Measurements from ENCODE around the gene SMURF2.
"Not testable (repeated sequence)": the region's sequence is repeated elsewhere in the genome, so short reads cannot be mapped to it uniquely, and the experiment has no call there.

The SMURF2 gene

DNA sequence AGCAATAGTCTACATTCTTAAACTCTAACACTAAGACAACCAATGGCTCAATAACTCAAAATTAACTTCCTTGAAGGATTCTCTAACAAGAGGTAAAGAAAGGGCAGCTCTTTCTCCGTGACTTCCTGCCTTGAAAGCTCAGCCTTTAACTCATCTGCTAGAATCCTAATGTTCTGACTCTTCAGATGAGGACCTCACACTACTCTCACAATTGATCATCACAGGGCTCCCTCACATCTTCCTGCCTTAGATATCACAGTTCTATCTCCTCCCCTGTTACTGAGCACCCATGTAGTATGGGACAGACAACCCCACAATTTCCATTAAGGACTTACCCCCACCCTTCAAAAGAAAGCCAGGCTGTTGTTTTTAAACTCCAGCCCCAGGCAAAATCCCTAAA, 33.5 kb downstream of the SMURF2 start:
- DNase-seq = no peak

- DNase-seq = no peak
Observed at GRCh38 chr17:64627797-64628196, 34.3 kb downstream of the SMURF2 start.

DNA sequence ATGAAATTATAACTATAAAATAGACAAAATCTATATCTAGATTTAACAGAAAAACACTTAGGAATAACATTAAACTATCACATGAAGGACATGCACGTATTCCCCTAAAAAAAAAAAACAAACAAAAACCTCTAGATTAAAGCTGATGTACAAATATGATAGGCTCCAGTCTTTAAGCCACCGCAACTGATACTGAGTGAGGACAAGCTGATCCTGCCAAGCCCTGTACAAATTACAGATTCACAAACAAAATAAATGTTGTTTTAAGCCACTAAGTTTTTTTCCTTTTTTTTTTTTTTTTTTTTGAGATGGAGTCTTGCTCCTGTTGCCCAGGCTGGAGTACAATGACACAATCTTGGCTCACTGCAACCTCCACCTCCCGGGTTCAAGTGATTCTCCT, 35.3 kb downstream of the SMURF2 start:
- no peak for DNase-seq

GRCh38 chr17:64625541-64625940, 36.6 kb downstream of the SMURF2 start:
- no peak for DNase-seq

GRCh38 chr17:64622931-64623654, 39.0 kb downstream of the SMURF2 start:
- no peak for DNase-seq

GRCh38 chr17:64621772-64622171, 40.3 kb downstream of the SMURF2 start:
- no peak for DNase-seq

DNA sequence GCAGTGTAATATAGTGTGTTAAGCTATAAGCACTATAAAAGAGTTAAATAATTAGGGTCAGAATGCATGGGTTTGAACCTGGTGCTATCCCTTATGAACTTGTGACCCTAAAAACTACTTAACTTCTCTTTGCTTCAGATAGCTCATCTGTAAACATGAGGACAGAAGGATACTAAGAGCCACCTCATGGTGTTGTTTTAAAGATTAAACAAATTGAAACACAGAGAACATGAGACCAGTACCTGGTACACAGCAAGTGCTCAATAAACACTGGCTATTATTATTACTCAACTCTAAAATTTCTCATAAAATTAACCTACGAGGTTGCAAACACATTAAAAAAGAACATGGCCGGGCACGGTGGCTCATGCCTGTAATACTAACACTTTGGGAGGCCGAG, 43.3 kb downstream of the SMURF2 start:
- no peak for DNase-seq

- no peak for DNase-seq
Observed at GRCh38 chr17:64617125-64617780, 44.9 kb downstream of the SMURF2 start.

DNA sequence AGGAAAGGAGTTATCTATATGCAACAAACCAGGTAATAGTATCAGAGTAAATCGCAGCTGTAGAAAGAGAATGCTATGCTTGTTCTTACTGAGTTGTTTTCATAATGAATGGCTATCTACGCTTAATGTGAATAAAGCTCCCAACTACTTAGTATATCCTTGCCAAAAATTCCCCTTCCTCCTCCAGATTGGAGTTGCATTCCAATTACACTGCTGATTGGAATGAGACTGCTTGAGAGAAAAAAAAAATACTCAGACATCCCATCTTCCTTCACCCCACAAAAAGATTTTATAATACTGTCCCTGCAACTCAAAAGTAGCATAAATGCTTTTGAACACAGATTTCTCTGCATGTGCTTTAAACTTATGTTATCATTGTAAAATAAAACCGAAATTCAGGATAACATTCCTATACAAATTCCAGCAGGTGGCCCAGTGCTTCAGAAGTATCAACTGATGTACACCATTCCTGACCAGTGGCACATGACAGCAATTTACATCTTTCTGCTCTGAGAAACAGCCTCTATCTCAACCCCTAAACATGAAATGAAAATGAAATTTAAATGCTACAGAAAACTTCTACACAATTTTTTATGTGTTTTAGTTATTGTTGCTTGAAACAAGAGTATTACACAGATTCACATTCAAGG, 47.0 kb downstream of the SMURF2 start:
- DNase-seq = no peak

GRCh38 chr17:64614266-64615027, 47.7 kb downstream of the SMURF2 start:
- no peak for DNase-seq

GRCh38 chr17:64611369-64611768, 50.7 kb downstream of the SMURF2 start:
- no peak for DNase-seq

DNA sequence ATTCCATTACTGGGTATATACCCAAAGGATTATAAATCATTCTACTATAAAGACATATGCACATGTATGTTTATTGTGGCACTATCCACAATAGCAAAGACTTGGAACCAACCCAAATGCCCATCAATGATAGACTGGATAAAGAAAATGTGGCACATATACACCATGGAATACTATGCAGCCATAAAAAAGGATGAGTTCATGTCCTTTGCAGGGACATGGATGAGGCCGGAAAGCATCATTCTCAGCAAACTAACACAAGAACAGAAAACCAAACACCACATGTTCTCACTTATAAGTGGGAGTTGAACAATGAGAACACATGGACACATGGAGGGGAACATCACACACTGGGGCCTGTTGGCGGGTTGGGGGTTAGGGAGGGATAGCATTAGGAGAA, 51.9 kb downstream of the SMURF2 start:
- DNase-seq = not testable (repeated sequence)

GRCh38 chr17:64608571-64608981, 53.5 kb downstream of the SMURF2 start:
- DNase-seq = no peak

- DNase-seq = no peak
Observed at GRCh38 chr17:64607862-64608565, 54.1 kb downstream of the SMURF2 start.

DNA sequence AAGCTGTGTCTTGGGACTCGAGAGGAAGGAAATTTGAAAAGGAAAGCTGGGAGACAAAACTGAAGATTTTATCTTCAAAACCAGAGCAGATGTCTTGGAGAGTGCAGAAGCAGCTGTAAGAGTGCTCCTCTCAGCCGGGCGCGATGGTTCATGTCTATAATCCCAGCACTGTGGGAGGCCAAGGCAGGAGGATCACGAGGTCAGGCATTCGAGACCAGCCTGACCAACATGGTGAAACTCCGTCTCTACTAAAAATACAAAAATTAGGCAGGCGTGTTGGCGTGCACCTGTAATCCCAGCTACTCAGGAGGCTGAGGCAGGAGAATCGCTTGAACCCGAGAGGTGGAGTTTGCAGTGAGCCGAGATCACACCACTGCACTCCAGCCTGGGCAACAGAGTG, 57.6 kb downstream of the SMURF2 start:
- DNase-seq = not testable (repeated sequence)

GRCh38 chr17:64603987-64604386, 58.1 kb downstream of the SMURF2 start:
- DNase-seq = no peak

DNA sequence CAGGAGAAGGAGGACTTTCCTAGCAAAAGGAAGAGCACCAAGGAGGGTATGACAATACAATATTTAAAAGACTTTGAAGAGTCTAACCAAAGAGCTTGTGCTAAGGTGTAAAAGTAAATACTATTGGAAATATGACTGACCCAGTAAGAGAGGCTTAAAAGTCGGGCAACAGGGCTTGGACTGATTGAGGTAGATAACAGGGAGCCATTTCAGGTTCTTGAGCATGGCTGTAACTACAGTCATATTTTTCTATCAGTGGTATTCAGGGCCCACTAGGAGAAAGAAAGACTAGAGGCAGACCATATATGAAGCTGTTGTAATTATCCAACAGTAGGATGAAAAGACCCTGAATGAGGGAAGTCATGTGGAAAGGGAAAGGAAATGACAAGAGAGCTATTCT, 62.3 kb downstream of the SMURF2 start:
- no peak for DNase-seq

DNA sequence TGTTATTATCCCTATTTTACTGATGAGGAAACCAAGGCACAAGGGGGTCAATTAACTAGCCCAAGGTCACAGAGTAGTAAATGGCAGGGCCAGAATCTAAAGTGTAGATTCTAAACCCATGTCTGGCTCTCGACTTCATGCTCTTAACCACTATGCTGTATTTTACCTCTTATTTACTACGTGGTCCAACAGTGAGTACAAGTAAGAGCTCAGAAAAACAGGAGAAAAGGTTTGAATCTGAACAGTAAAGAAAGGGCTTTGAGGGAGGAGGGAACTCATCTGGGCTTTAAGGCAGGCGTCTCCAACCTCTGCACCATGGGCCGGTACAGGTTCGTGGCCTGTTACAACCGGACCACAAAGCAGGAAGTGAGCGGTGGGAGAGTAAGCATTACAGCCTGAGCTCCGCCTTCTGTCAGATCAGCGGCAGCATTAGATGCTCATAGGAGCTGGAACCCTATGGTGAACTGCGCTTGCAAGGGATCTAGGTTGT, 62.9 kb downstream of the SMURF2 start:
- DNase-seq = no peak

DNA sequence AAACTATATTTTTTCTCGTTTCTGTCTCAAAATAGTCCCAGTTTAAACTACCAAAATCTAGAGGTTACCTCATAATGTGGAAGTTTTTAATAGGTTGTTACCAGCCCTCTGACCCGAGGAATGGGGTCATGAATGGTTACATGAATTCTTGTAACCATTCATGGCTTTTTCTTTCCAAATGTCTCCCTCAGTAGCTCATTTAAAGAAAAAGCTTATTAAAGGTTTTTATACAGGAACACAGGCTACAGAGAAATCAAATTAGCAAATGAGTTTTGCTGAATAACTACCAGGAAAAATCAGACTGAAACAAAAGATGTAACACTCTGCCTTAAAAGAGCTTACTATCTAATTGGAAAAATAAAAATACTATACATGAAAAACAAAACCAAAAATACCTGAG, 63.4 kb downstream of the SMURF2 start:
- no peak for DNase-seq

GRCh38 chr17:64596988-64597387, 65.1 kb downstream of the SMURF2 start:
- DNase-seq = no peak

GRCh38 chr17:64596439-64596838, 65.7 kb downstream of the SMURF2 start:
- DNase-seq = no peak

DNA sequence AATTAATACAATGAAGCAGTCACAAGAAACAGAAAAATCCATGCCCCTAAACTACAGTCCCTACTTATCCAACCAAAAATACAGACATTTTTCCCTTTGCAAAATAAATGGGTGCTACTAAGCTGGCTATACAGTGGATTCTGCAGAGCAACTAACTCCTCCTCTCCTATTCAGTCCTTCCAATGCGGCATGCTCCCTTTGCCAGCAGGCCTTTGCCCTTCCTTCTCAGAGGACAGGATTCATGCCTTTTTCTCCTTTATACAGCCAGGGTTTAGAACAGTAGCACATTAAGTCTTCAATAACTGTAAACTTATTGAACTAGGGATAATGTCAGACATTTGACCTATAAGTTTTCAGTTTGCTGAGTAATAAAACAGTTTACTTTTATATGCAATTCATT, 70.2 kb downstream of the SMURF2 start:
- no peak for DNase-seq

GRCh38 chr17:64585146-64585545, 77.0 kb downstream of the SMURF2 start:
- DNase-seq = no peak
